Measurements from ENCODE around the gene FUBP1.
A peak's percentile ranks its signal among the peaks of the same experiment; 100 is the strongest.

Gene FUBP1

DNA sequence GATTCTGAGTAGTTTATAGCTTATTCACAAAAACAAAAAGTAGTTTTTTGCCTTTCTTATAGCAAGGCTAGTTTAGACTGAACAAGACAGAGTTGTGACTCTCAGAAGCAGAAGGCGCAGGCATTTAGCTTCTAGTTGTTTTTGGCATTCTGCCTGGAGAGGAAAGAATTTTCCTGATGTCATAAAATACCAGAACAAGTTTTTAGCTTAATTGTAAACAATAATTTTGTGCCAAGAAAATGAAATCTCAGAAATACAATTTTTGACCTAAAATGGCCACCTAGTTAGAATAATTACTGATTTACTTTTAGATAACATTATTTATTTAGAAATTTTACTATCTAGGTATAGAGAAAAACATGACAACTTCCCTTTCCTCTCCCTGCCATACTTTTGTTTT, 26.9 kb upstream of the FUBP1 start:
- no peak for DNase-seq
- peak overlapping the region; percentile 87; the same call in 1 of the 2 replicates for H3K27ac ChIP-seq (ENCODE audit: low read length)
- no peaks in the 10 kb centered on the region for H3K9me2 ChIP-seq (replicated peaks; ENCODE audit: insufficient read depth, low read length)
- H3K9me3 ChIP-seq (replicated peaks; ENCODE audit: insufficient read depth, low read length), result no peaks in the 10 kb centered on the region
- no peaks in the 10 kb centered on the region for H3K27me3 ChIP-seq (replicated peaks; ENCODE audit: insufficient read depth, low read length)
- peak overlapping the region; percentile 44 for H3K4me2 ChIP-seq (ENCODE audit: low read depth, low read length)
- peaks cover 20% of the 10 kb centered on the region for H3K4me1 ChIP-seq (ENCODE audit: low read length)
- peak overlapping the region; percentile 68; the same call in 1 of the 2 replicates for H3K9ac ChIP-seq (ENCODE audit: low read length)
- peaks cover 52% of the 10 kb centered on the region for H3K79me2 ChIP-seq (ENCODE audit: low read length)
- no peaks in the 10 kb centered on the region for H3K36me3 ChIP-seq (replicated peaks; ENCODE audit: insufficient read depth, low read length)
- peaks cover 27% of the 10 kb centered on the region for H3F3A ChIP-seq (ENCODE audit: insufficient read depth, low read length)
- H4K20me1 ChIP-seq (ENCODE audit: insufficient read depth, low read length), result no peaks in the 10 kb centered on the region
- TF ChIP-seq EZH2 (optimal IDR thresholded peaks at IDR 0.05; ENCODE audit: low read depth, low read length) (no peak), EZH2phosphoT487 (IDR thresholded peaks at IDR 0.05; ENCODE audit: low read length) (no peak)
- TF ChIP-seq, protein P1, sequence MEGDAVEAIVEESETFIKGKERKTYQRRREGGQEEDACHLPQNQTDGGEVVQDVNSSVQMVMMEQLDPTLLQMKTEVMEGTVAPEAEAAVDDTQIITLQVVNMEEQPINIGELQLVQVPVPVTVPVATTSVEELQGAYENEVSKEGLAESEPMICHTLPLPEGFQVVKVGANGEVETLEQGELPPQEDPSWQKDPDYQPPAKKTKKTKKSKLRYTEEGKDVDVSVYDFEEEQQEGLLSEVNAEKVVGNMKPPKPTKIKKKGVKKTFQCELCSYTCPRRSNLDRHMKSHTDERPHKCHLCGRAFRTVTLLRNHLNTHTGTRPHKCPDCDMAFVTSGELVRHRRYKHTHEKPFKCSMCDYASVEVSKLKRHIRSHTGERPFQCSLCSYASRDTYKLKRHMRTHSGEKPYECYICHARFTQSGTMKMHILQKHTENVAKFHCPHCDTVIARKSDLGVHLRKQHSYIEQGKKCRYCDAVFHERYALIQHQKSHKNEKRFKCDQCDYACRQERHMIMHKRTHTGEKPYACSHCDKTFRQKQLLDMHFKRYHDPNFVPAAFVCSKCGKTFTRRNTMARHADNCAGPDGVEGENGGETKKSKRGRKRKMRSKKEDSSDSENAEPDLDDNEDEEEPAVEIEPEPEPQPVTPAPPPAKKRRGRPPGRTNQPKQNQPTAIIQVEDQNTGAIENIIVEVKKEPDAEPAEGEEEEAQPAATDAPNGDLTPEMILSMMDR (IDR thresholded peaks at IDR 0.05; ENCODE audit: low read length), result no peak
- H2AFZ ChIP-seq (ENCODE audit: low read length), result no peak overlapping the region
- H3K4me3 ChIP-seq (ENCODE audit: low read length), result peak overlapping the region; percentile 69

DNA sequence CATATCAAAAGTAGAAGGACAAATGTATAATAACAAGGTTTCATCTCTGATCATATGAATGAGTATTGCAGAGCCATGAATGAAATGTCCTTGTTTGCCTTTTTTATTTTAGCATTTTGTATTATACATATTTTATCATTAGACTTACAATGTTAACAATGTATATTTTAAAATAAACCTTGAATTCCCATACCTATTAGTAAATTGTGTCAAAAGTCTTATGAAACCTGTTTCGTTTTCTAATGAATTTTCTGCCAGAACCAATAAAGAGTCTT, 26.5 kb upstream of the FUBP1 start:
- no peaks in the 10 kb centered on the region for H3K9me2 ChIP-seq (replicated peaks; ENCODE audit: insufficient read depth, low read length)
- peaks cover 27% of the 10 kb centered on the region for H3F3A ChIP-seq (ENCODE audit: insufficient read depth, low read length)
- H3K4me2 ChIP-seq (ENCODE audit: low read depth, low read length), result peak overlapping the region; percentile 44
- H3K79me2 ChIP-seq (ENCODE audit: low read length), result peaks cover 49% of the 10 kb centered on the region
- DNase-seq, result no peak
- peak overlapping the region; percentile 47 for H2AFZ ChIP-seq (ENCODE audit: low read length)
- TF ChIP-seq EZH2phosphoT487 (IDR thresholded peaks at IDR 0.05; ENCODE audit: low read length) (no peak), EZH2 (optimal IDR thresholded peaks at IDR 0.05; ENCODE audit: low read depth, low read length) (no peak)
- TF ChIP-seq, protein P1 (IDR thresholded peaks at IDR 0.05; ENCODE audit: low read length), result no peak
- no peaks in the 10 kb centered on the region for H3K27me3 ChIP-seq (replicated peaks; ENCODE audit: insufficient read depth, low read length)
- peak overlapping the region; percentile 68 for H3K9ac ChIP-seq (ENCODE audit: low read length)
- H3K4me1 ChIP-seq (ENCODE audit: low read length), result peaks cover 20% of the 10 kb centered on the region
- peak overlapping the region; percentile 87 for H3K27ac ChIP-seq (ENCODE audit: low read length)
- H3K9me3 ChIP-seq (replicated peaks; ENCODE audit: insufficient read depth, low read length), result no peaks in the 10 kb centered on the region
- no peaks in the 10 kb centered on the region for H4K20me1 ChIP-seq (ENCODE audit: insufficient read depth, low read length)
- H3K4me3 ChIP-seq (ENCODE audit: low read length), result peak overlapping the region; percentile 69
- H3K36me3 ChIP-seq (replicated peaks; ENCODE audit: insufficient read depth, low read length), result no peaks in the 10 kb centered on the region

DNA sequence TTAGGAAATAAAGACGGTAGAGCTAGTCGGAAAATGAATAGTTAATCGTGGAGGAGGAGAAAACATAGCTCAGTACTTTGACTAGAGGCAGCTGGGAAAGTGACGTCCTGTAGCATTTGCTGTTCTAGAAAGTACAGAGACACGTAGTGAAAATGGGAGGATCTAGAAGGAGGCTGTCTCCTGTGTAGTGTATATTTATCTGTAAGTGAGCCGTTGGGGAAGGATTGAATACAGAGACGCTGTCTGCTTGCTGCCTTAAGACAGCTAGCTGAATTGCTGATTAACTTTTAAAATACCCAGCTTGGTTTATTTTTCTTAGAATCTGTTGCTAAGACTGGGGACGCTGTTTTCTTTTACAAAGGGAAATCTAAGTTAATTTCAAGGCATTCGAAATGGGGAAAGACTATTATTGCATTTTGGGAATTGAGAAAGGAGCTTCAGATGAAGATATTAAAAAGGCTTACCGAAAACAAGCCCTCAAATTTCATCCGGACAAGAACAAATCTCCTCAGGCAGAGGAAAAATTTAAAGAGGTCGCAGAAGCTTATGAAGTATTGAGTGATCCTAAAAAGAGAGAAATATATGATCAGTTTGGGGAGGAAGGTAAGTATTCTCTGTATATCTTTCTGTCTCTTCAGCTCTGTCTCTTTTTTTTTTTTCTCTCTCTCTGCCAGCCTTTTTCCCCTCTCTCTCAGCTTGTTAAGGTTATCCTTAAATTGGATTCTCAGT, 26.0 kb upstream of the FUBP1 start, which contains the start of gene DNAJB4:
TSS of gene DNAJB4 (plus strand) at position 221 of the 729 bp plus-strand sequence. CDS start at position 393, 172 bp downstream.
- peaks cover 44% of the 10 kb centered on the region for H3K79me2 ChIP-seq (ENCODE audit: low read length)
- H3K27ac ChIP-seq (ENCODE audit: low read length), result peak within 1 kb of the TSS; percentile 87
- peak within 1 kb of the TSS; percentile 68 for H3K9ac ChIP-seq (ENCODE audit: low read length)
- peak within 1 kb of the TSS; percentile 69 for H3K4me3 ChIP-seq (ENCODE audit: low read length)
- H3K4me1 ChIP-seq (ENCODE audit: low read length), result peaks cover 20% of the 10 kb centered on the region
- no peaks in the 10 kb centered on the region for H3K9me3 ChIP-seq (replicated peaks; ENCODE audit: insufficient read depth, low read length)
- DNase-seq, result peak; percentile 98
- peak within 1 kb of the TSS; percentile 47 for H2AFZ ChIP-seq (ENCODE audit: low read length)
- peaks cover 27% of the 10 kb centered on the region for H3F3A ChIP-seq (ENCODE audit: insufficient read depth, low read length)
- no peaks in the 10 kb centered on the region for H3K36me3 ChIP-seq (replicated peaks; ENCODE audit: insufficient read depth, low read length)
- peak within 1 kb of the TSS; percentile 44 for H3K4me2 ChIP-seq (ENCODE audit: low read depth, low read length)
- H4K20me1 ChIP-seq (ENCODE audit: insufficient read depth, low read length), result no peaks in the 10 kb centered on the region
- TF ChIP-seq EZH2phosphoT487 (IDR thresholded peaks at IDR 0.05; ENCODE audit: low read length) (no peak), EZH2 (optimal IDR thresholded peaks at IDR 0.05; ENCODE audit: low read depth, low read length) (no peak)
- TF ChIP-seq, protein P1 (IDR thresholded peaks at IDR 0.05; ENCODE audit: low read length), result no peak
- H3K27me3 ChIP-seq (replicated peaks; ENCODE audit: insufficient read depth, low read length), result no peaks in the 10 kb centered on the region
- H3K9me2 ChIP-seq (replicated peaks; ENCODE audit: insufficient read depth, low read length), result no peaks in the 10 kb centered on the region
